Measurements from ENCODE around the gene AKR7A2.
"Not testable (repeated sequence)": the region's sequence is repeated elsewhere in the genome, so short reads cannot be mapped to it uniquely, and the experiment has no call there.

AKR7A2 gene

GRCh38 chr1:19294638-19295037, 17.3 kb downstream of the AKR7A2 start:
- DNase-seq = no peak

- DNase-seq = no peak
These were observed 22.7 kb downstream of the AKR7A2 start for GRCh38 chr1:19289244-19289643.

- DNase-seq = not testable (repeated sequence)
These were observed 23.4 kb downstream of the AKR7A2 start, which contains the start of gene AKR7A3 for GRCh38 chr1:19288324-19289241. AKR7A3 (minus strand) TSS chr1:19288770; CDS start chr1:19288709, 61 bp downstream.

- DNase-seq = no peak
These were observed 24.3 kb downstream of the AKR7A2 start for GRCh38 chr1:19287436-19288185.

- DNase-seq = not testable (repeated sequence)
These were observed 26.1 kb downstream of the AKR7A2 start for GRCh38 chr1:19285807-19286206.

GRCh38 chr1:19285366-19285765, 26.6 kb downstream of the AKR7A2 start:
- not testable (repeated sequence) for DNase-seq

GRCh38 chr1:19284881-19285280, 27.1 kb downstream of the AKR7A2 start:
- no peak for DNase-seq

GRCh38 chr1:19283891-19284290, 28.1 kb downstream of the AKR7A2 start:
- no peak for DNase-seq

- no peak for DNase-seq
These were observed 37.3 kb downstream of the AKR7A2 start for GRCh38 chr1:19274636-19275035.

- not testable (repeated sequence) for DNase-seq
These were observed 38.0 kb downstream of the AKR7A2 start for GRCh38 chr1:19273844-19274531.

- DNase-seq = no peak
These were observed 38.7 kb downstream of the AKR7A2 start for GRCh38 chr1:19273106-19273843.

- no peak for DNase-seq
These were observed 39.9 kb downstream of the AKR7A2 start for GRCh38 chr1:19272064-19272463.

GRCh38 chr1:19270343-19270730, 41.6 kb downstream of the AKR7A2 start:
- not testable (repeated sequence) for DNase-seq

- DNase-seq = not testable (repeated sequence)
These were observed 42.3 kb downstream of the AKR7A2 start for GRCh38 chr1:19269427-19270342.

GRCh38 chr1:19268445-19268844, 43.5 kb downstream of the AKR7A2 start:
- DNase-seq = no peak

GRCh38 chr1:19262744-19263143, 49.2 kb downstream of the AKR7A2 start:
- no peak for DNase-seq

GRCh38 chr1:19262047-19262446, 49.9 kb downstream of the AKR7A2 start:
- DNase-seq = no peak

- no peak for DNase-seq
These were observed 51.5 kb downstream of the AKR7A2 start for GRCh38 chr1:19260211-19261138.

- DNase-seq = no peak
These were observed 53.6 kb downstream of the AKR7A2 start for GRCh38 chr1:19258353-19258752.
